ENCODE results near the gene TNFRSF6B.
"Not testable (repeated sequence)": the region's sequence is repeated elsewhere in the genome, so short reads cannot be mapped to it uniquely, and the experiment has no call there.

Gene TNFRSF6B, protein sequence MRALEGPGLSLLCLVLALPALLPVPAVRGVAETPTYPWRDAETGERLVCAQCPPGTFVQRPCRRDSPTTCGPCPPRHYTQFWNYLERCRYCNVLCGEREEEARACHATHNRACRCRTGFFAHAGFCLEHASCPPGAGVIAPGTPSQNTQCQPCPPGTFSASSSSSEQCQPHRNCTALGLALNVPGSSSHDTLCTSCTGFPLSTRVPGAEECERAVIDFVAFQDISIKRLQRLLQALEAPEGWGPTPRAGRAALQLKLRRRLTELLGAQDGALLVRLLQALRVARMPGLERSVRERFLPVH

DNA sequence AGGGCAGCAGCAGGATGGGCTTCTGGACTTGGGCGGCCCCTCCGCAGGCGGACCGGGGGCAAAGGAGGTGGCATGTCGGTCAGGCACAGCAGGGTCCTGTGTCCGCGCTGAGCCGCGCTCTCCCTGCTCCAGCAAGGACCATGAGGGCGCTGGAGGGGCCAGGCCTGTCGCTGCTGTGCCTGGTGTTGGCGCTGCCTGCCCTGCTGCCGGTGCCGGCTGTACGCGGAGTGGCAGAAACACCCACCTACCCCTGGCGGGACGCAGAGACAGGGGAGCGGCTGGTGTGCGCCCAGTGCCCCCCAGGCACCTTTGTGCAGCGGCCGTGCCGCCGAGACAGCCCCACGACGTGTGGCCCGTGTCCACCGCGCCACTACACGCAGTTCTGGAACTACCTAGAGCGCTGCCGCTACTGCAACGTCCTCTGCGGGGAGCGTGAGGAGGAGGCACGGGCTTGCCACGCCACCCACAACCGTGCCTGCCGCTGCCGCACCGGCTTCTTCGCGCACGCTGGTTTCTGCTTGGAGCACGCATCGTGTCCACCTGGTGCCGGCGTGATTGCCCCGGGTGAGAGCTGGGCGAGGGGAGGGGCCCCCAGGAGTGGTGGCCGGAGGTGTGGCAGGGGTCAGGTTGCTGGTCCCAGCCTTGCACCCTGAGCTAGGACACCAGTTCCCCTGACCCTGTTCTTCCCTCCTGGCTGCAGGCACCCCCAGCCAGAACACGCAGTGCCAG, at the start of gene TNFRSF6B:
TSS of gene TNFRSF6B (plus strand) at position 25 of the 729 bp plus-strand sequence. CDS start at position 141, 116 bp downstream.
- DNase-seq: no peak

DNA sequence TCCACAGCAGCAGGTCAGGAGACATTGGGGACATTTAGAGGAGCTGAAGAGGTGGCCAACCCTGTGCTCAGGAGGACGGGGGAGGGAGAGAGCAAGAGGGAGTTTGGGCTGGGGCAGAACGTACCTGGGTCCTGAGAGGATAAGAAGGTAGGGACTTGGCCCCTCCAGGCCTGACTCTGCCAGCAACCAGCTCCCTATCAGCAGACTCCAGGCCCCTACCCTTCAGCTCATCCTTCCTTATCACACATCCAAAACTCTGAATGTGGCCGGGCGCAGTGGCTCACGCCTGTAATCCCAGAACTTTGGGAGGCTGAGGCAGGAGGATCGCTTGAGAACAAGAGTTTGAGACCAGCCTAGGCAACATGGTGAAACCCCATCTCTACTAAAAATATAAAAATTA, 48.3 kb upstream of the TNFRSF6B start:
- no peak for DNase-seq

DNA sequence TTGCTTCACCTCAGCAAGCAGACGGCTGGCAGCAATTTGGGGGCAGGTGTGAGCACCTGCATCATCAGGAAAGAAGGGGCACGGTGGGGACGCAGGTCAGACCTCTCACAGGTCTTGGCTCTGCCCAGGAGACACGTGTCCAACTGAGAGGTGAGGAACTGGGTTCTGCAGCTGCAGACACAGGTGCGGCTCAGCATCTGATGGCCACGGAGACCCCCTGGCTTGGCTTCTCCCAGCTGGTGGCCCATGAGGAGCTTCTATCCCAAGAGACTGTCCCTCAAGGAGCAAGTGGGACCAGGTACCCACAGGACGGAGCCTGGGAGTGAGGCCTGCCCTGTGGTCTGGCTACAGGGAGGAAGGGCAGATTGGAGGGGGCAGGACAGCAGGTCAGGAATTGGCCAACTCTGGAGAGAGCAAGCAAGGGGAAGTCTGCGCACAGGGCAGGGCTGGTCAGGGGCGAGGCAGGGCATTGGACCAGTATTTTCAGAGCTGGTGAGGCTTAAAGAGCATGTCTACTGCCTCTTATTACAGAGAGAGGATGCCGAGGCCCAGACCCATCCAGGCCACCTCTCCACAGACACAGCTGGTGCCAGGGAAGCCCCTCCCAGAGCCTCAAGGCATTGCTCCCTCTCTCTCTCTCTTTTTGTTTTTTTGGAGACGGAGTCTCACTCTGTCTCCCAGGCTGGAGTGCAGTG, 47.4 kb upstream of the TNFRSF6B start:
- DNase-seq: no peak

DNA sequence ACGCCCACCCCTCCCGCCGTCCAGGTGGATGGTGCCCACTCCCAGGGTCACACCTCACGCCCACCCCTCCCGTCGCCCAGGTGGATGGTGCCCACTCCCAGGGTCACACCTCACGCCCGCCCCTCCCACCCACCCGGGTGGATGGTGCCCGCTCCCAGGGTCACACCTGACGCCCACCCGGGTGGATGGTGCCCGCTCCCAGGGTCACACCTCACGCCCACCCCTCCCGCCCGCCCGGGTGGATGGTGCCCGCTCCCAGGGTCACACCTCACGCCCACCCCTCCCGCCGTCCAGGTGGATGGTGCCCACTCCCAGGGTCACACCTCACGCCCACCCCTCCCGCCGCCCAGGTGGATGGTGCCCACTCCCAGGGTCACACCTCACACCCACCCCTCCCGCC, 46.0 kb upstream of the TNFRSF6B start:
- not testable (repeated sequence) for DNase-seq

DNA sequence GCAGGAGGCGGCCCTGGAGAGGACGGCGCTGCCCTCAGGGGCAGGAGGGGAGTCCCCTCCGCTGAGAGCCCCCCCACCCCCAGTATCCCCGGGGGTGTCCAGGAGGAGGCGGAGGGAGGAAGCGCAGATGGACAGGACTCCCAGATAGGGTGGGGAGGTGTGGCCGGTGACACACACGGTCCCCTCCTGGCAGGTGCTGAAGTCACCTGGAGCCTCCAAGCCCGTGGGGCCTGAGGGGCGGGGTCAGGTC, 44.6 kb upstream of the TNFRSF6B start:
- DNase-seq: no peak

DNA sequence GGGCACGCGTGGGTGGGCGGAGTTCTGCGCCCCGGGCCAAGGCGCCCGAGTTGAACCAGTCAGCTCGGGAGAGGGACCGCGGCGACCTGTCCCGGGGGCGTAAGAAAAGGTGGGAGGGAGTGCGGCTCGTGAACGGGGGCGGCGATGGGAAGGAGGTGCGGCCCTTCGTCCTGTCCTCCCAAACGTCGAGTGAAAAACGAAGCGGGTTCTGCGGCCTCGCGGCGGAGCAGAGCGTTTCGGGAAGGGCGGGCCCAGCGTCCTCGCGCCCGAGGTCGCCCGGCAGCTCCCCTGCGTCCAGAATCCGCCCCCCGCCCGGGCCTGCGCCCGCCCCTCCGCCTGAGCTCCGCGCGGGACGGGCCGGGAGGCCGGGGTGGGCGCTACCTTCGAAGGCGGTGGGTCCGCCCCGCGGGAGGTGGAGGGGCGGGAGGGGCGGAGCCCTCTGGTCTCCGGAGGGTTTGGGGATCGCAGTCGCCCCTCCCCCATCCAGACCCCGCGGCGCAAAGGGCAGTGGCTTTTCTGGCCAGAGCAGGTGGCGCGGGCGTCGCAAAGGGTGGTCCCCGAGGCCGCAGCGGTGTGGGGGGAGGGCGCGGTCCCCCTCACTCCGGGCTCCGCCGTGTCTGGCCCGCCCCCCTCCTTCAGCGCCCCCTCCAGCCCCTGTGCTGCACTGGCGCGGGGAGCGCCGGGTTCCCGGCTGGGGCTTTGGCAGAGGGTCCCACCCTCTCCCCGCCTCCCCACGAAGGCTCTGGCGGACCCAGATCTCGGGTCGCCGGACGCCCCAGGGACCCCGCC, 44.1 kb upstream of the TNFRSF6B start:
- peak; percentile 47 for DNase-seq

DNA sequence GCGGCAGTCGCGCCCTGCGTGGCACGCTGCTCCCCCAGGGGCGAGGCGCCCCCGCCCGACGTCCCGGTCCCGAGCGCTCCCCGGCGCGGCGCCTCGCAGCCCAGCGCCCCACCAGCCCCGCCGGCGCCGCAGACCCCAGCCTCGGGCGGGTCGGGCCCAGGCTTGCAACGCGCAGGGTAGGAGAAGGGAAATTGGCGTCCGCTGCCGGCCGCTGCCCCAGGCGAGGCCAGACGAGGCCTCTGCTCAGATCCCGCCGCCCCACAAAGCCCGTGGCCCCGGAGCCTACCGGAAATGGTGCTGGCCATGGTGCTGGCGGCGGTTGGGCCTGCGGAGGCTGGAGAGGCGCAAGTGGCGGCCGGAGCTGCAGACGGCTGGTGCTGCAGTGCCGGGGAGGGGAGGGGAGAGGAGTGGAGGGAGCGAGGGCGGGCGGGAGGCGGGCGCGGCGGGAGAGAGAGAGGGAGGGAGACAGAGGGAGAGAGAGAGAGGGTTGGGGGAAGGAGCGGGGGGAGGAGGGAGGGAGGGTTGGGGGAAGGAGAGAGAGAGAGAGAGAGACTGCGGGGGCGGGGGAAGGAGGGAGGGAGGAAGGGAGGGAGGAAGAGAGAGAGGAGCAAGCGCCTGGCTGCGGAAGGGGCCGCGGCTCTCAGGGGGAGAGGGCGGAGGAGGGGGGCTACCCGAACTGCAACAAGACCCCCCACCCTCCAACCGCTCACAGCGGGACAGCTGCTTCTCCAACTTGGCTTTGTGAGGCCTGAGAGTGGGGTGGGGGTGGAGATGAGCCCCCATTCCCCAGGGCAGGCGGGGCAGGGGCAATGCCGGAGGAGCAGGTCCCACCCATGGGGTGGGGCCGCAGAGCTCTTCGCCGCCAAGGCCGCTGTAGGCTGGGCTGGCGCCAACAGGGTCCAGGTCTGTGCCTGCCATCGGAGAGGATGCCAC, 43.1 kb upstream of the TNFRSF6B start, which contains the start of gene STMN3:
TSS of gene STMN3 (minus strand) at position 384 of the 933 bp plus-strand sequence. CDS start at position 305, 79 bp downstream.
- DNase-seq: peak; percentile 63

DNA sequence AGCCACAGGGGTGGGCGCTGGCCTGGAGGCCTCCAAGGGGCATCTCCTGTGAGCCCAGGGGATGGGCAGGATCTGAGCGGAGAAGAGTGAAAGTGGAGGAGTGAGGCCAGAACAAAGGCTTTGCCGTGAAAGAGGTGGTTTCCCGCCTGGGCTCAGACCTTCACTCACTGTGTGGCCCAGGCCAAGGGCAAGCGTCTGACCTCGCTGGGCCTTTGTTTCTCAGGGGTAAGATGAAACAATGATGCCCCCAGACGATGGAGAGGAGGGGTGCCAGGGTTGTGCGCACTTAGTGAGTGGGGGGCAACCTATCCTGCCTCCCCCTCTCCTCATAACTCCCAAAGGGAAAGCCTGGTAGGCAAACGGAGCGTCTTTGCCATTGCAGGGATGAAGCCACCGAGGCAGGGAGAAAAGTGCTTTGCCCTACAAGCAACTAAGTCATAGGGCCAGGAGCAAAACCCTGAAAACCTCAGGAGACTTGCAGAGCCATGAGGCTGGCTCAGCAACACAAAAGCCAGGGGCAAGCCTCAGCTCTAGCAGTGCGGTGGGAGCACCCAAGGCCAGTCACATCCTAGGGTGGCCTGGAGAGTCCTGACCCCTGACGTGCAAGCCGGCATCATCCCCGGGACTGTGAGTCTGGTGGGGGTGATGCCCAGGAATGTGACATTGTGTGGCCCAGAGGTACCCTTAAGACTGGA, 42.3 kb upstream of the TNFRSF6B start:
- DNase-seq: no peak

DNA sequence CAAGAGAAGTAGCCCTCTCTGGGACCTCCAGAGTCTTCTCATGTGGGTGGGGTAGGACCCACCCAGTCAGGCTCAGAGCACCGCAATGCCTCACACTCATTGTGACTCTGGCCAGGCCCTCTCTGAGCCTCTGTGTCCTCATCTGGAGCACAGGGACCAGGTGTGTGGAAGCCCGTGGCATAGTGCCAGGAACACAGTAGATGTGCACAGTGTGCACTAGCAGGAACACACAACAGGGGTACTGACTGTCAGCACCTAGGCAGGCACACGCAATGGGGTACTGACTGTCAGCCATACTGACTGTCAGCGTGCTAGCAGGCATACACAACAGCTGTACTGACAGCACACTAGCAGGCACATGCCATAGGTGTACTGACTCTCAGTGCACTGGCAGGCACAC, 41.2 kb upstream of the TNFRSF6B start:
- no peak for DNase-seq

DNA sequence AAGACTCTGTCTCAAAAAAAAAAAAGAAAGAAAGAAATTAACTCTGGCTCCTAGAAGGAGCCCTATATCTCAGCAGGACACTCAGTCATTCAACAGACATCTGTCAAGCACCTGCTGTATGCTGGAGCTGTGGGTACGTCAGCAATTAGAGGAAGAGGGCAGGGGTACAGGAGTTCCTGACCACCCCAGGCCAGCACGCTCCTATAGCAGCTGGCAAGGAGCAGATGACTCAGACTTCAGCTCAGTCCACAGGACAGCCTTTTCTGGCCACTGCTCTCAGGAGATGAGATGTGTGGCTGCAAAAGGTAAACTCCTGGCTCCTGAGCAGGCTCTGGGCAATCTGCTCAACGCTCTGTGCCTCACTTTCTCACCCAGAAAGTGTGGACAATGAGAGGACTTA, 40.0 kb upstream of the TNFRSF6B start:
- no peak for DNase-seq

DNA sequence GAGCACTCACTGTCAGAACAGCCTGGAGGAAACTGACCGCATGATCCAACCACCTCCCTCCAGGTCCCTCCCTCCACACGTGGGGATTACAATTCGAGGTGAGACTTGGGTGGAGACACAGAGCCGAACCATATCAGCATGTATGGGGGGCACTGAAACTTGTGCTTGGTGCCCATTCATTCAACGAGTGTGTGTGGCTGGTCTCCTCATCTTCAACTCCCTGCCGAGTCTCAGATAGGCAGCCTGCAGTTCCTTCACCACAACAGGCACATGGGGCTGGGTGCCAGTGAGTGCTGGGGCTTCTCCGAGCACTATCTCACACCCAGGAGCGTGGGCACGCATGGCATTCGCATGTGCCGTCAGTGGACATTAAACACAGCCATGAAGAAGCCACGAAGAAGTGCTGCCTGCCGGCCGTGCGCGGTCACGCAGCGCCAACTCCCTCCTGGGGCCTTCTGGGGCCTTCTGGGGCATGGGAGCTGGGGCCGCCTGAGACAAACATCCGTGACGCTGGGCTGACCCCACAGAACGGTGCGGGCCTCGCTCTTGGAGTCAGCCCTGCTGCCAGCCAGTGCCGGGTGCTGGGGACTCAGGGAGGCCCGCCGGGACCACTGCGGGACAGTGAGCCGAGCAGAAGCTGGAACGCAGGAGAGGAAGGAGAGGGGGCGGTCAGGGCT, 39.1 kb upstream of the TNFRSF6B start:
- DNase-seq: no peak

DNA sequence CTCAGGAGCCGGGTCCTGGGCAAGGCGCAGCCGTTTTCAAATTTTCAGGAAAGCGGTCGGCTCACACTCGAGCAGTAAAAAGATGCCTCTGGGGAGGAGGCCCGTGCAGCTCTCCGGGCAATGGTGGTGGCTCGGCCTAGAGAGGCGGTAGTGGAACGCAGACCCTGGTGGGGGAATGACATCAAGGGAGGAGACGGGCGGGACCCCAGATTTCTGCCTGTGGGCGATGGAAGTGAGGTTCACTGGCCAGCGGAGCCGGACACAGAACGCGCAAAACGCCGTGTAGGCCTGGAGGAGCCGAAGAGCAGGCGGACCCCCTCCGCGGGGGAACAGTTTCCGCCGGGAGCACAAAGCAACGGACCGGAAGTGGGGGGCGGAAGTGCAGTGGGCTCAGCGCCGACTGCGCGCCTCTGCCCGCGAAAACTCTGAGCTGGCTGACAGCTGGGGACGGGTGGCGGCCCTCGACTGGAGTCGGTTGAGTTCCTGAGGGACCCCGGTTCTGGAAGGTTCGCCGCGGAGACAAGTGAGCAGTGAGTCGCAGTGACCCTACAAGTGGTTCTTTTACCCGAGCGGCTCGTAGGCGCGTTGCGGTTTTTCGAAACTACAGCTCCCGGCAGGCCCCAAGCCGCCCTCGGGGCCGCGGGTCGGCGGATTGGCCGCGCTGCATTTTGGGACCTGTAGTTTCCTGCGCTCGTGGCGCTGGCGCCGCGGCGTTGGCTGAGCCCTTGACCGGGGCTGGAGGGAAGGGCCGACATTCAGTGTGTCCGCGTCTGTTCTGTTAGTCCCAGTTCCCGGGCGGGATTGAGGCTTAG, 38.3 kb upstream of the TNFRSF6B start, which contains the start of gene RTEL1:
TSS of gene RTEL1 (plus strand) at position 376 of the 812 bp plus-strand sequence. CDS start 1,091 bp downstream, outside the sequence.
- peak; percentile 86 for DNase-seq

DNA sequence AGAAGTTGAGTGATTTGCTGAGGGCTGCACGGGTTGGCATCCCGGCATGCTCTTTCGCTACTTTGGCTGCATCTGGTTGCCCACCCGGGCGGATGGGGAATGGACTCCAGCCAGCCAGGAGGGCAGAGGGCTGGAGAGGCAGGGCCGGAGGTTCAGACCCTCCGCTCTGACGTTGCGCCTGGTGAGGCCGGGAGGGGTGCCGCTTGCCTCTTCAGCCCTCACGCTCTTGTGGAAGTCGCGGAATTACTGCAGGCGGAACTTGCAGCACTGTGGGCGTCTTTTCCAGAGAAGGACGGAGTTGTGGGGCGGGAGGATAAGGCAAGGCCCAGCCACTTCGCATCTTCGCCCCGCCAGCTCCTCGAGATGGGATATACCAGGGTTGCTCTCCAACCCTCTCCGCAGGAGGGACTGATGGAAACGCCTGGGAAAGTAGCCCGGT, 37.7 kb upstream of the TNFRSF6B start:
- DNase-seq: no peak

DNA sequence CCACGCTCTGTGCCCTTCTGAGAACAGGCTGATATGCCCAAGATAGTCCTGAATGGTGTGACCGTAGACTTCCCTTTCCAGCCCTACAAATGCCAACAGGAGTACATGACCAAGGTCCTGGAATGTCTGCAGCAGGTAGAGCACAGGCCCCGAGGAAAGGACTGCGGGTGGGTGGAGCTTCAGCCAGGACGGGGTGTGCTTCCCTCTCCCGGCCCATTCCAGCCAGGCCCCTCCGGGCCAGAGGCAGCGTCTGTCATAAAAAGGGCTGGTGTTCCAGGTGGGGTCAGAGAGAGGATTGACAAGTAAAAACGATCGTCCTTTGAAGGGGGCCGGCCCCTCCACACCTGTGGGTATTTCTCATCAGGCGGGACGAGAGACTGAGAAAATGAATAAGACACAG, 37.1 kb upstream of the TNFRSF6B start:
- no peak for DNase-seq

DNA sequence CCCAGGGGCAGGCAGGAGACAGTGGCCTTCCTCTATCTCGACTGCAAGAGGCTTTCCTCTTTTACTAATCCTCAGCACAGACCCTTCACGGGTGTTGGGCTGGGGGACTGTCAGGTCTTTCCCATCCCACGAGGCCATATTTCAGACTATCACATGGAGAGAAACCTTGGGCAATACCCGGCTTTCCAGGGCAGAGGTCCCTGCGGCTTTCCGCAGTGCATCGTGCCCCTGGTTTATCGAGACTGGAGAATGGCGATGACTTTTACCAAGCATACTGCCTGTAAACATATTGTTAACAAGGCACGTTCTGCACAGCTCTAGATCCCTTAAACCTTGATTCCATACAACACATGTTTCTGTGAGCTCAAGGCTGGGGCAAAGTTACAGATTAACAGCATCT, 36.3 kb upstream of the TNFRSF6B start:
- not testable (repeated sequence) for DNase-seq

DNA sequence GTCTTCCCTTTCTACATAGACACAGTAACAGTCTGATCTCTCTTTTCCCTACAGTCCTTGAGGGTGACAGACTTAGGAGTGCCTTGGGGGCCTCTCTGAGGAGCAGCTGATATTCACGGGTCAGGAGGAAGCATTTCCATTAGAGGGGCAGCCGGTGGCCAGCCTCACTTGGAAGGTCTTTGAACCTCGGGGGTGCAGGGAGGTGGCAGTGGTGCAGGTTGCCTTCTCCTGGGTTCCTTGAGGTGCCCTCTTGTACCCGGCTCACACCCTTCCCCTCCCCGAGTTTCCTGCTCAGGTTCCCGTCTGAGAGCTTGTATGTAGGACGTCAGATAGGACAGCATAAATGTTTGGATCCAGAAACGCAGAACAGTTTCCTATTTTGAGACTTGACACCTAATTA, 35.8 kb upstream of the TNFRSF6B start:
- no peak for DNase-seq

DNA sequence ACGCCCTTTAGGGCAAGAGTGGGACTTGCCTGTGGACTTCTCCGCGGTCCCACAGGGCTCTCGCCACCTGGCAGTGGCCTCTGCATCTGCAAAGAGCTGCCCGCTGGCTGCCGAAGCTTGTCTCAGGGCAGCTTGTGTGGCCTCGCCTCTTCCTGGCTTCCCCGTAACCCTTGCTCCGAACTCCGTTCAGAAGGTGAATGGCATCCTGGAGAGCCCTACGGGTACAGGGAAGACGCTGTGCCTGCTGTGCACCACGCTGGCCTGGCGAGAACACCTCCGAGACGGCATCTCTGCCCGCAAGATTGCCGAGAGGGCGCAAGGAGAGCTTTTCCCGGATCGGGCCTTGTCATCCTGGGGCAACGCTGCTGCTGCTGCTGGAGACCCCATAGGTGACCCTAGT, 35.3 kb upstream of the TNFRSF6B start:
- DNase-seq: no peak

DNA sequence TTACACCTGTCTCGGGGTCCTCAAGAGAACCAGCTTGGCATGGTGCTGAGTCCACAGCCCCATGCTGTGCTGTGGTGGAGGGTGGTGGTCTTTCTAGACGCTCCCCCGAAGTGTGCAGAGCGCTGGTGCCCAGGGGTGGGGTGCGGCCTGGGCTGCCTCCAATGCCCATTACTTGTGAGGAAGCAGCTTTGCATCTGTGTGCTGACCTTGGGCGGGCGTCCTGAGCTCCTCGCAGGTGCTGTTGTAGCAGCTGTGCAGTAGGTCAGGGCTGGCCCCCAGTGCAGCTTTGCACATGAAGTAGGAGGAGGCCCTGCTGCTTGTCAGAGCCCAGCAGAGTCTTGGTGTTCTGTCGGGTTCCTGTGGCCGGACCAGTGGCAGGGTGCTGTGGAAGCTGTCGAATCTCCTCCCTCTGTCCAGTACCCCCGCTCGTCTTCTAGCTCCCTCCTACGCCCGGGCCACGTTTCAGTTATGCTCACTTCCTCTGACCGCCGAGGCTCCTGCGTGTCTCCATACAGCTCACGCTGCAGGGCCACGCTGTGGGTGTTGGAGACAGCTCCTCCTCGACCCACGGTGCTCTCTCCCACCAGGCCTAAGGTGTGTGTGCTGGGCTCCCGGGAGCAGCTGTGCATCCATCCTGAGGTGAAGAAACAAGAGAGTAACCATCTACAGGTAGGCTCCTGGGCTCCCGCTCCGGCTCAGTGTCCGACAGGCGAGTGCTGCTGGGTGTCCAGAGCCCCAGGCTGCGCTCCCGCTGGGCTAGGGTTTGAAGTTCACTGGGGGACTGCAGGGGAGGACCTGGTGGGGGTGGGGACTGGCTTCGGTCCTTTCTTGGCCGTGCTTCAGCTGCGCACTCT, 34.3 kb upstream of the TNFRSF6B start:
- DNase-seq: no peak

DNA sequence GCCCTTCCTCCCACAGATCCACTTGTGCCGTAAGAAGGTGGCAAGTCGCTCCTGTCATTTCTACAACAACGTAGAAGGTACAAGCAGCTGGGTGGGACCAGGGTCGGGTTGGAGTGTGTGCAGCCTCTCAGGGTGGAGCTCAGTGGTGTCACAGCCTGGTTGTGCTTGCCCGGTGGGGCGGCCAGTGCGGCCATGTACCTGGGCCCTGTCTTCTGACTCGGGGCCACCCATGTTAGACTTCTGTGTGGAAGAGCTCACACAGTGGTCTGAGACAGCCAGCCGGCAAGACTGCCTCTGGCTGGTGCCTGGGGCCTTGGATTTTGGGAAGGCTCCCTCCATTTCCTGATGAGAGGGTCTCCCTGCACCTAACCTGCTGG, 33.7 kb upstream of the TNFRSF6B start:
- DNase-seq: no peak

Data from activated gamma-delta T cell treated with Interleukin-2 at 50 U/mL for 16 hours (primary cell).